Activated CD4-positive, CD25-positive, alpha-beta regulatory T cell (primary cell): ENCODE measurements around the gene TANC1.

ENCODE experiments used
- DNase-seq, 4 experiments: peaks; one replicate each; lab custom pipeline; 2025; lab: John Stamatoyannopoulos, UW

TANC1 gene

GRCh38 chr2:159063677-159064076 is 95.2 kb downstream of the TANC1 start:
- no peak for DNase-seq

GRCh38 chr2:159064446-159065301 is 96.2 kb downstream of the TANC1 start:
- no peak for DNase-seq

- DNase-seq: no peak
These were observed 96.9 kb downstream of the TANC1 start for GRCh38 chr2:159065313-159065712.

- no peak for DNase-seq
These were observed 97.5 kb downstream of the TANC1 start for GRCh38 chr2:159065891-159066290.

GRCh38 chr2:159066541-159067156 is 98.2 kb downstream of the TANC1 start:
- no peak for DNase-seq

GRCh38 chr2:159067971-159068370 is 99.5 kb downstream of the TANC1 start:
- no peak for DNase-seq

- DNase-seq: no peak
These were observed 100.8 kb downstream of the TANC1 start for GRCh38 chr2:159069229-159069628.

- no peak for DNase-seq
These were observed 101.8 kb downstream of the TANC1 start for GRCh38 chr2:159070235-159070634.

GRCh38 chr2:159071190-159071915 is 102.9 kb downstream of the TANC1 start:
- DNase-seq: no peak

- no peak for DNase-seq
These were observed 104.4 kb downstream of the TANC1 start for GRCh38 chr2:159072795-159073194.

- DNase-seq: no peak
These were observed 104.8 kb downstream of the TANC1 start for GRCh38 chr2:159073256-159073655.

- no peak for DNase-seq
These were observed 106.2 kb downstream of the TANC1 start for GRCh38 chr2:159074605-159075004.

- DNase-seq: no peak
These were observed 107.3 kb downstream of the TANC1 start for GRCh38 chr2:159075727-159076126.

GRCh38 chr2:159076241-159076640 is 107.8 kb downstream of the TANC1 start:
- DNase-seq: no peak

- no peak for DNase-seq
These were observed 109.4 kb downstream of the TANC1 start for GRCh38 chr2:159077869-159078268.

- no peak for DNase-seq
These were observed 110.0 kb downstream of the TANC1 start for GRCh38 chr2:159078443-159078842.

GRCh38 chr2:159080641-159081040 is 112.2 kb downstream of the TANC1 start:
- no peak for DNase-seq

GRCh38 chr2:159082119-159082518 is 113.7 kb downstream of the TANC1 start:
- DNase-seq: no peak

- no peak for DNase-seq
These were observed 116.2 kb downstream of the TANC1 start for GRCh38 chr2:159084384-159085370.

GRCh38 chr2:159086342-159086741 is 117.9 kb downstream of the TANC1 start:
- DNase-seq: no peak

- DNase-seq: no peak
These were observed 118.4 kb downstream of the TANC1 start for GRCh38 chr2:159086826-159087225.

- no peak for DNase-seq
These were observed 120.5 kb downstream of the TANC1 start for GRCh38 chr2:159088906-159089305.
